OCI-M2 (cell line): Measurements from ENCODE around the gene NPSR1.
A peak's percentile ranks its signal among the peaks of the same experiment; 100 is the strongest.
"Not testable (repeated sequence)": the region's sequence is repeated elsewhere in the genome, so short reads cannot be mapped to it uniquely, and the experiment has no call there.

Experiments used
- DNase-seq: peaks from one replicate; lab custom pipeline; 2025; ENCODE audit not compliant: unreplicated experiment; lab: John Stamatoyannopoulos, UW

The NPSR1 gene

DNA sequence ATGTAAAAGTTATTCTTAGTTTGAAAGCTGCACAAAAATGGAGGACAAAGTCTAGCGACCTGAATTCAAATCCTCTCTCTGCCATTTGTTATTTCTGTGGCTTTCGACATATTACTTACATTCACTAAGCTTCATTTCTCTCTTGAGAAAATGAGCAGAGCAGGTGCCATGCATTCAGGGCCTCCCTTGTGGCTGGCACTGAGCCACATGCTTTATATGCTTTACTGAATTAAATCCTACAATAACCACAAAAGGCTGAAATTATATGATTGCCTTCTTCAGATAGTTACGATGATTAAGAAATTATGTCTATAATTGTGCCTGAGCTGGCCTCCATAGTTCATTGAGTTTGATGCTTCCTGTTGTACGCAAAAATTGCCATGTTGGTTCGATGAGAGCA, 98.7 kb downstream of the NPSR1 start:
- DNase-seq: no peak

DNA sequence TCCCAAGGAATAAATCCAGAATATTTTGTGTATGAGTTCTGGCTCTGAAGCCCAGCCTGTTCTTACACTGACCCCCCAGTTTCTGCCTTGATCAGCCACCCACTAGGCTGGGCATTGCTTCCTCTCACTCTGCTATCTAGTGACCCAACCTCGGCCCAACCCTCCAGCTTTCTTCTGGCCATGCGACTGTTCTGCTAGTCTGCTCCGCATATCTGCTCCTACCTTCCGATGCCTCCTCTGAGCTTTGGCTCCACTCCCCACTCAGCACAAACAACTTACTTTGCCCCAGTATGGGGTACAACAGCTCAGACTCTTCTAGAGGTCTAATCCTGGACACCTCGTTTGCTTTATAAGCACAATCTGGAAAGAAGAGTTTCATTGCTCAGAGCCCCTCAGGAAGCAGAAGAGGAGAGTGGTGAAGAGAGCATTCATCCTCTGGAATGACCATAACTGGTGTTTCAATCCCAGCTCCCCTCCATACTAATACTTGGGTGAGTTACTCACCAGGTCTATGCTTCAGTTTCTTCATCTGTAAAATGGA, 99.6 kb downstream of the NPSR1 start:
- no peak for DNase-seq

GRCh38 chr7:34758111-34758601, 100.1 kb downstream of the NPSR1 start:
- no peak for DNase-seq

DNA sequence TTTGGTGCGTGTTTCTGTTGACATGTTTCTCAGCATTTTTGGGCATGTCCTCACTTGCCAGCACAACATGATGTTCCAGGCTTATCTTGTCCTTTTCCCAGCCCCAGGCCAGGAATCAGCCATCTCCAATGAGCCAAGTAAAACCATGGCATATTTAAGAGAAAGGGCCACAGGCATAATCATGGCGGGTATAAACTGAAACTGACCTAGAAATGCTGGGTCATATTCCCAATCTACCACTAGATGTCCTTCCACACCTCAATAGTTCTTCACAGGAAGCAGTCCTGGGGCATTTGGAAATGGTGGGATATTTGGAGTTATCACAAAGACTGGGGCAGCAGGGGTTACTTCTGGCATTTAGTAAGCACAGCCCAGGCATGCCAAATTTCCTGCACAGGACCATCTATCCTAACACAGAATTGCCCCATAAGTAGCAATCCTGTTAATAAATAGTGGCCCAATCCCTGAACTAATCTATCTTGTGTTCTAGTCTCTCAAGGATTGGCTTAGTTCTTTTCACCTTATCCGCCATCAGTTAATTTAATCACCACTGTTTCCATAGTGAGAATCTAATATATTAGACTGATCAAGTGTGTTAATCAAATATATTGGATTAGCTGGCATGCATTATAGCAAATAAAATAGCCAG, 101.6 kb downstream of the NPSR1 start:
- DNase-seq: peak; percentile 1

- no peak for DNase-seq
Measured at GRCh38 chr7:34760271-34760670, 102.3 kb downstream of the NPSR1 start.

DNA sequence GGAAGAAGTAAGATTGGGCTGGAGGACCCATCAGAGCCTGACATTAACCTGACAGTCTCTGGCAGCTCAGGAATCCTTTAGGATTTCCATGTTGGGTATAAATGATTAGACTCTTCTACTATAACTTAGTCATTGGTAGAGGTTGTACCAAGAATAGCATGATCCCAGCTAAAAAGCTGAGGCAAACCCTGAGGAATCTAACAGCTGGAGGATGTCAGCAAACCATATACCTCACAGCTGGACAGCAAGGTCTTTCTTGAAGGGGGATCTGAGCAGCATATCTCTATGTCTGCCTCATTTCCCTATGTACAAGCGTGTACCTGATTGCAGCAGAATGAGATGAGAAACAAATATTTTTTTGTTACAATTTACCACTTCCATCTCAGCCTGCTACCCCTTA, 103.2 kb downstream of the NPSR1 start:
- no peak for DNase-seq

DNA sequence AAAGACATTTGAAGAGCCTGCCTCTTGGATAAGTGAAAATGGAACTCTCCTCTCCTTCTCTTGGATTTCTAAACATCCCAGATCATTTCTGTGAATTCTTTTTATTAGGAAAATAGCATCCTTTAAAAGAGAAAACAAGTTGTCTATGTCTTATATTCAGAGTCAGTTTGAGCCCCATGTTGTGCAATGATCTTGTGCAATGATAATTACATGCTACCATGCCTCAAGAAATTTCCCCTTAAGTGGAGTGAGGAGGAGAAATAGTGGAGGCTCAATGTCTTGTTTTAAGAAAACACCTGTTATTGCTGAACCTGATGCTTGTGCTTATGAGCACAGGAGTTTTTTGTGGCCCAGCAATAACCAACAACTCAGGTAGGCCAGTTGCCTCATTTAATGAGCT, 103.6 kb downstream of the NPSR1 start:
- DNase-seq: no peak

GRCh38 chr7:34762764-34763163, 104.7 kb downstream of the NPSR1 start:
- DNase-seq: no peak

DNA sequence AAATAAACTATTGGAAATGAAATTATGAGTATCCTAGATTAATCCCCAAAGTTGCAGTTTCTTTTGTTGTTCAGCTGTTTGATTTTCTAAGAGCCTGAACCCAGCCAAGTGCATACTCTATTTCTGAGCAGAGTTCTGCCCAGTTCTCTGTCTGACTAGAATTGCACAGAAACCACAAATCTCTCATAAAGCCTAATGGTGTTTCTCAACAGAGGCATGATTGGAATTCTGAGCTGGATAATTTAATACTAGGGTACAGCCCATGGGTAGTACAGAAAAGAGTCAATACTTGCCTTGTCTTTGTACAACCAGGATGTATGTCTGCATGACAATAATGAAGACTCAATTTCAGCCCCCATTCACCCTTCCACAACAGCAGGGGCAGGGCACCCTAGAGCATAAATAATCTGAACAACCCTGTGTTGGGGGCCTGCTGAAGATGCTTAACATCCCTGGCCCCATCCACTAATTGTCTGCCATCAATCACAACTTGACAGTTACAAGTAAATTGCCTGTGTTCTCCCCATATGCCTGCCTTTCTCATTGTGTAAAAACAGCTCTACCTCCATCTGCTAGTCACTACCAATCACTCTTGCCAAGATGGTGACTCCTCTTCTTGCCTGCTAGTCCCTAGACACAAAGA, 114.4 kb downstream of the NPSR1 start:
- DNase-seq: no peak

DNA sequence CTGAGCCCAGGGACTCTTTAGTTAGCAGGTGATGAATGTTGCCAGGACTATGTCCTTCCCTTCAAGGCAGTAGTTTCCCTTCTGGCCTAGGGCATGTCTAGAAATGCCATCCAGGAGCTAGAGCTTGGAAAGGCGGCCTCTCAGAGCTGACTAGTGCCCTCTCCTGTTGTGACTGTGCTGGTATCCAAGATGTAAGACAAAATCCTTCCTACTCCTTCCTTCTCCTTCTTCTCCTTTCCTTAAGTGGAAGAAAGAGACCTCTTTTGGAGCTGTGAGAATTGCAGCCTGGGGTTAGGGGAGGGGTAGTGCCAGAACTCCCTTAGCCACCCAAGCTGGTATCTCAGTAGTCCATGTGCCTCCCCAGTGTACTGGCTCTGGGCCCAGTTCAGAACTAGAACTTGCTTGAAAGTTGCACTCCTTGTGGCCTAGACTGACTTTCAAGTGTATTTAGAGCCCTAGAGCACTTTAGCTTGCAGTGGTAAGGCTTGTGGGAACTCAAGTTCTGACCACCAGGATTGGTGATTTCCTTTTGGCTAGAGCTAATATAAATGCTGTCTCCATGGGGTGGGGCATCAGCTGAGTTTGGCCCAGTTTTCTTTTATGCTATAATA, 118.8 kb downstream of the NPSR1 start:
- no peak for DNase-seq

GRCh38 chr7:34780546-34780945, 122.5 kb downstream of the NPSR1 start:
- no peak for DNase-seq

GRCh38 chr7:34787586-34787985, 129.6 kb downstream of the NPSR1 start:
- DNase-seq: no peak

DNA sequence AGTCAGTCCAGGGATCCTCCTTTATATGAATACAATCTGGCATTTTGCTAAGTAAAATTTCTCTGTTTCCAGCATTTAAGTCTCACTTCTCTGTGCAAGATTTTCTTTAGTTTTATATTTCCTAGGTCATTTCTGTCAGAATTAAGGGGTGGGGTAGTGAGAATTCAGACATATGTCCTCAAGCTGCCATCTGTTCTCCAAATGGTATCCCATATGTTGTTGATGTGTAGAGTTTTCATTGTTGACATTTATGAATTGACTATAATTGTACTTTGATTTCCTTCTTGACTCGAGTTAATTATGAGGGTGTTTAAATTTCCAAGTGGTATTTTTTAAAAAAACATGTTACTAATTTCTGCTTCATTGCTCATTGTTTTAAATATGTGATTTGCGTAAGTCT, 148.8 kb downstream of the NPSR1 start:
- DNase-seq: no peak

- no peak for DNase-seq
Measured at GRCh38 chr7:34807548-34808340, 149.7 kb downstream of the NPSR1 start.

DNA sequence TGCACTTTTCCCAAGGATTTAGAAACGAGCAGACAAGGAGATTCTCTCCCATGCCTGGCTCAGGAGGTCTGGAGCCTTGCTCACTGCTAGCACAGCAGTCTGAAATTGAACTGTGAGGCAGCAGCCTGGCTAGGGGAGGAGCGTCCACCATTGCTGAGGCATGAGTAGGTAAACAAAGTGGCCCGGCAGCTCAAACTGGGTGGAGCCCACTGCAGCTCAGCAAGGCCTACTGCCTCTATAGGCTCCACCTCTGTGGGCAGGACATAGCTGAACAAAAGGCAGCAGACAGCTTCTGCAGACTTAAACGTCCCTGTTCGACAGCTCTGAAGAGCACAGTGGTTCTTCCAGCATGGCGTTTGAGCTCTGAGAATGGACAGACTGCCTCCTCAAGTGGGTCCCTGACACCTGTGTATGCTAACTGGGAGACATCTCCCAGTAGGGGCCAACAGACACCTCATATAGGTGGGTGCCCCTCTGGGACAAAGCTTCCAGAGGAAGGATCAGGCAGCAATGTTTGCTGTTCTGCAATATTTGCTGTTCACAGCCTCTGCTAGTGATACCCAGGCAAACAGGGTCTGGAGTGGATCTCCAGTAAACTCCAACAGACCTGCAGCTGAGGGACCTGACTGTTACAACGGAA, 156.3 kb downstream of the NPSR1 start:
- not testable (repeated sequence) for DNase-seq

DNA sequence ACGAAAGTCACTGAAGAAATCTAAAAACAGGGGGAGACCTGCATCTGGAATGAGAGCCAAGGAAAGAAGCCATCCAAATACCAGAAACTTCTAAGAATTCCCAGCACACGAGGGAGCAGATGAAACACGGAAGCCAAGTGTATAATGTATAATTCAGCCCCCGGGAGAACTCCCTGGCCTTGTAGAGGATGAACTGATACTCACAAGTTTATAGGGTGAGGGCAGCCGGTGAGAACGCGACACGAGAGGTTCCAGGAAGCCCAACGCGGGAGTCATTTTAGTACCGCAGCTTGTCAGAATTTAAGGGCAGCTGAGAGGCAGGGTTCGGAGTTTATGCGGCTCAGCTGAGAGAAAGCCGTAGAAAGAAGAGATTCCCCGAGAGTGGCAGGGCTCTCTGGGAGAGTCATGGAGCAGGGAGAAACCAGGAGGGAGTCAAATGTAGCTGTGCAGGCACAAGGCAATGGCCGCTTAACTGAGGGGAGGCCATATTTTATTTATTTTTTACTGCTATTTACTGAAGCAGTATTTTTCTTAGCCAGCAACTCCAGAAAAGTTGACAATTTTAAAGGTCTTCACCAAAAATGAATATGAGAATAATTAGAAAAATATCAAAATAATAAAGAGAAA, 164.0 kb downstream of the NPSR1 start:
- no peak for DNase-seq

- no peak for DNase-seq
Measured at GRCh38 chr7:34823650-34824258, 165.7 kb downstream of the NPSR1 start.

GRCh38 chr7:34825221-34825620, 167.2 kb downstream of the NPSR1 start:
- no peak for DNase-seq

DNA sequence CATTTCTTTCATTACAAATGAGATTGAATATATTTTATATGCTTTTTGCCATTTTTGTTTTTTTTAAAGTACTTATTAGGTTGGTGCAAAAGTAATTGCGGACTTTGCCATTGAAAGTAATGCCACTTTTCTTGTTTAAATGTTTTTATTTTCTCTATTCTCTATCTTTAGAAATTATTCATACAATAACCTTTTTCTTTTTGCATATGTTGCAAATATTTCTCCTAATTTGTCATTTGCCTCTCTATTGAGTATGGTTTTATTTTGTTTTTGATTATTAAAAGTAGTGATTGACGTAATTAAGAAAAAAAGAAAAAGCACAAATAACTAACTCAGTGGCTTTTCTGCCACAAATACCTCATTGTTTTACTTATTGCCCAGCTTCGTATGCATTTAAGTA, 172.4 kb downstream of the NPSR1 start:
- no peak for DNase-seq

DNA sequence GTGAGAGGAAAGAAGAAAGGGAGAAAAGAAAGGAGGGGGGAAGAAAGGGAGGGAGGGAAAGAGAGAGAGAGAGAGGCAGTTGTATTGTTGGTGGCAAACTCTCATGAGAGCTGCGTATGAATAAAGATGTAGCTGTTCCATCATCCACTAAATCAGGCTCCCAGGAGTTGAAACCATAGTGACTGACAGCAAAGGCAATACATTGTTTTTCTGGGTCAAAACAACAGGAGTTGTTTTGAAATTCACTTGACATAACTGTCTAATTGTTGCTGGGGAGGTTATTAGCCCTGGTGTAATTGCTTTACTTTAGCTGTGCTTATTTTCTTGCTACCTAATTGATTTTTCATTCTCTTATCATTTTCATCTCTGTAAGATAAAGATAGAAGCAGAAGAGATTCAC, 173.4 kb downstream of the NPSR1 start:
- DNase-seq: no peak
